Nephron progenitor cell (in vitro differentiated cells): ENCODE data around the gene NPTX1.

ENCODE experiments used
- DNase-seq: peaks from one replicate; pipeline ENCODE4 v3.0.0; 2021
- H3K27ac Mint-ChIP-seq: 2 replicates; pipeline ENCODE4 v1.8.0; 2021; ENCODE audit warnings: mild to moderate bottlenecking, moderate library complexity, mixed read lengths
- H3K27me3 Mint-ChIP-seq: 2 replicates; pipeline ENCODE4 v1.8.0; 2021; ENCODE audit warnings: mild to moderate bottlenecking, low read depth, mixed read lengths; ENCODE audit not compliant: poor library complexity
- H3K36me3 Mint-ChIP-seq: 2 replicates; pipeline ENCODE4 v1.8.0; 2021; ENCODE audit warnings: low read depth, mixed read lengths
- H3K4me1 Mint-ChIP-seq: 2 replicates; pipeline ENCODE4 v1.8.0; 2021; ENCODE audit warnings: mixed read lengths
- H3K4me3 Mint-ChIP-seq: 2 replicates; pipeline ENCODE4 v1.8.0; 2021; ENCODE audit warnings: mild to moderate bottlenecking, moderate library complexity, mixed read lengths
- H3K9me3 Mint-ChIP-seq: 2 replicates; pipeline ENCODE4 v1.8.0; 2021; ENCODE audit warnings: mild to moderate bottlenecking, moderate library complexity, mixed read lengths
- CTCF ChIP-seq: fragments of 200-600 bp; sonication (generic); IDR thresholded peaks from 2 replicates; pipeline ENCODE4 v1.5.0; 2021; ENCODE audit warnings: antibody characterized with exemption

NPTX1 gene

GRCh38 chr17:80428363-80428762, 48.0 kb downstream of the NPTX1 start:
- Mint-ChIP-seq H3K9me3 (no peaks in the 10 kb centered on the region), H3K36me3 (no peaks in the 10 kb centered on the region), H3K27ac (no peak overlapping the region), H3K4me1 (no peaks in the 10 kb centered on the region), H3K27me3 (peaks cover 12% of the 10 kb centered on the region), H3K4me3 (no peak overlapping the region)
- no peak for DNase-seq
- TF ChIP-seq CTCF, result no peak

DNA sequence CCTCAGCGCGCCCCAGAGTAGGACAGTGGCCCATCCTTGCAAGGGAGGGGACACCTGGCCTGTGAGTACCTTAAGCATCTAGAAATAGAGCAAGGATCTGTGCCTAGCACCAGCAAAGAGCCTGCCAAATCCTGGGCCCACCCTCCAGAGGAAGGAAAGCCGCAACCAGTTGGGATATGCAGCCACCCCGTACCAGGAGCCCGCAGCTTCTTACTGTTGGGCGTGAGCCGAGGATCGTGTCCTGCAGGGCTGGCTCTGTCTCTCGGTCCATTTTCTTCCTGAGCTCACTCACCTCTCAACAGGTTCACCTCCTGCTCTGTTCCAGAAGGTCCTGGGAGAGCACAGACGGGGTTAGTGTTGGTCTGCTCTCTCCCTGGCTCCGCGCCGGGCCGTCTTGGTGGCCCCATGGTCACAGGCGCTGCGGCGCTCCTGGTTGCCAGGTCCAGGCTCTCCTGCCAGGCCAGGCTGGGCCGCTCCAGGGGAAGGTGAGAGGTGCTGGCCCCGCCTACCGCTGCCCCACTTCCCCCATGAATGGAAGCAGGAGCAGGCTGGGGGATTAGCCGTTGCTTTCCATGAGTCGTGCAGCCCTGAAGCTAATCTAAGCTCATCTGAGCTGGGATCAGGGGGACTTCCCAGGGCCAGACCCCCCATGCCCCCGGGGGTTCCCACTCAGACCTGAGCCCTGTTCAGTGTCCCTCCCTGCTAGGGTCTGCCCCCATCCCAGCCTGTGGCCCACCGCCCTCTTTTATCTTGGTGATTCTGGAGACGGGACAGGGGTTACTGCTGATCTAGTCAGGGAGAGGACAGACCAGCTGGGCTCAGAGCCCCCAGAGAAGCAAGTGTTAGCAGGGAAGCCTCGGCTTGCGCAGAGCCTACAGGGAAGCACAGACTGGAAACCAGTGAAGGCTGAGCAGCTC, 48.8 kb downstream of the NPTX1 start:
- no peaks in the 10 kb centered on the region for H3K9me3 Mint-ChIP-seq
- H3K4me3 Mint-ChIP-seq, result no peak overlapping the region
- TF ChIP-seq CTCF, result no peak
- no peak overlapping the region for H3K27ac Mint-ChIP-seq
- no peaks in the 10 kb centered on the region for H3K4me1 Mint-ChIP-seq
- no peak for DNase-seq
- H3K27me3 Mint-ChIP-seq, result peaks cover 12% of the 10 kb centered on the region
- no peaks in the 10 kb centered on the region for H3K36me3 Mint-ChIP-seq

DNA sequence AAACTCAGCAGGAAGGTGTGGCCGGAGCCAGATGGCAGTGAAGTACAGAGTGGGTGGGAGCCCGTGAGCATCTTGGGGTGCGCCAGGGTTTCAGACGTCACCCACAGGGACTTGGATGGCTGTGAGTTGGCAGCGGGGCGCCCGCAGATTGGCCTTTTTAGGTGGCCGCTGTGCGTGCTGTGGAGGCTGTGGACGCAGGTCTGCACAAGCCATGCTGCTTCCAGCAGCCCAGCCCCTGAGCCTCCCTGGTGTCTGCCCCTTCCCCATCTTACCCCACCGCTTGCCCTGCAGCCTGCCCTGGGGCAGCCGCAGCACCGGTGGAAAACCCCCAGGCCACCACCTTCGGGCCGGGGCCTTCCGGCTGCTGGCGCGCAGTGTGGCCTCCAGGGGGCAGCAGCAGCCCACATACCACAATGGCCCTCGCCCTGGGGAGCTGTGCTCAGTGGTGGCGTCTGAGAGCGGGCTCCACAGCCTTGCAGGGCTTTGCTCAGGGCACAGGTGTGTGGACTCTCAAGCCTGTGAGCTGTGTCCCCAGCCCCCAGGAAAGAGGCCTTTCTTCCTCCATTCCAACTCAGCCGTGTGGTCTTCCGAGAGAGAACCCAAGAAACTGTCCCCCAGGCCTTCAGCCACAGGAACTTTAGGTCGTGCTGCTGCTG, 49.6 kb downstream of the NPTX1 start:
- Mint-ChIP-seq H3K27me3 (peaks cover 12% of the 10 kb centered on the region), H3K4me3 (no peak overlapping the region), H3K36me3 (no peaks in the 10 kb centered on the region), H3K9me3 (no peaks in the 10 kb centered on the region), H3K27ac (no peak overlapping the region), H3K4me1 (no peaks in the 10 kb centered on the region)
- DNase-seq, result peak; percentile 90
- peak; percentile 94 for TF ChIP-seq CTCF

GRCh38 chr17:80425835-80426426, 50.5 kb downstream of the NPTX1 start:
- no peak for DNase-seq
- no peak for TF ChIP-seq CTCF
- Mint-ChIP-seq H3K9me3 (no peaks in the 10 kb centered on the region), H3K4me1 (no peaks in the 10 kb centered on the region), H3K36me3 (no peaks in the 10 kb centered on the region), H3K27ac (peak overlapping the region; percentile 51), H3K4me3 (no peak overlapping the region), H3K27me3 (peaks cover 12% of the 10 kb centered on the region)

DNA sequence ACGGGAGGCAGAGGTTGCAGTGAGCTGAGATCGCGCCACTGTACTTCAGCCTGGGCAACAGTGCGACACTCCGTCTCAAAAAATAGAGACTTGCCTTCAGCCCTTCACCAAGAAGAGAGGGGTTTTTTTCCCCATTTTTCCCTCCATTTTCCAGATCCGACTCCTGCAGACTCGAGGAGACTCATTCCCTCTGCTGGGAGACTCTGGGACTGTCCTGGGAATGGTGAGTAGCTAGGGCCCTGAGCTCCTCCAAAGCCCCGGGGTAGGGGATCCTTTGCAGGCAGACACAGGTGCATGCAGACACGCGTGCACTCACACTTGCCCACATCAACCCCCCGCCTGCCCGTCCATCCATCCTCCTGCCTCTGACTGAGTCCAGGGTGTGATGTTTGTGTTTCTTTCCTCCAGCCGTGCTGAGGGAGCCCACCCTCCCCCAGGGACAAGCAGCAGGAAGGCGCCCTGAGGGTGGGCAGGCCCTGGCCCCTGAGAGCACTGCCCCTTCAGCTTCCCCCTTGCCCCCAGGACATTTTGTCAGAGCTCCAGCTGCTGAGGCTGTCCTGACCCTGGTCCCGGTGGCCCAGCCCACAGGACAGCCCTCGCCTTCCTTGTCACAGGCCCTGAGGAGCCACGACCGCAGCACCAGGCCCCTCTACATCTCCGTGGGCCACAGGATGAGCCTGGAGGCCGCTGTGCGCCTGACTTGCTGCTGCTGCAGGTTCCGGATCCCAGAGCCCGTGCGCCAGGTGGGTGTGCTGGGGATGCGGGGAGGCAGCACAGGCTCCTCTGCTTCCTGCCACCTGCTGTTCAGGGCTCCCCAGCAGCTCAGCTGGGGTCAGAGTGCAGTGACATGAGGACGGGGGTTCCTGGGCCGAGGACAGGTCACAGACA, 51.3 kb downstream of the NPTX1 start:
- Mint-ChIP-seq H3K36me3 (no peaks in the 10 kb centered on the region), H3K4me1 (no peaks in the 10 kb centered on the region), H3K27ac (no peak overlapping the region), H3K9me3 (no peaks in the 10 kb centered on the region), H3K27me3 (peaks cover 12% of the 10 kb centered on the region), H3K4me3 (no peak overlapping the region)
- no peak for DNase-seq
- no peak for TF ChIP-seq CTCF
